T follicular helper cell (primary cell): ENCODE data around the gene GPR25.

Source experiments
- DNase-seq: peaks from one replicate; pipeline ENCODE4 v3.0.0-alpha.2; 2020; ENCODE audit warnings: low read depth

GPR25 gene

GRCh38 chr1:200894712-200895442 lies 22.1 kb downstream of the GPR25 start, which contains the start of gene INAVA:
TSS of gene INAVA (plus strand) at chr1:200894900. CDS start at chr1:200898401, 3,501 bp downstream.
- no peak for DNase-seq

GRCh38 chr1:200895443-200895789 lies 22.6 kb downstream of the GPR25 start:
- DNase-seq, result no peak

- DNase-seq, result no peak
These were observed 23.2 kb downstream of the GPR25 start for GRCh38 chr1:200895801-200896530.

GRCh38 chr1:200896531-200897196 lies 23.9 kb downstream of the GPR25 start:
- no peak for DNase-seq

- DNase-seq, result no peak
These were observed 24.5 kb downstream of the GPR25 start for GRCh38 chr1:200897259-200897658.

- DNase-seq, result no peak
These were observed 26.2 kb downstream of the GPR25 start for GRCh38 chr1:200899015-200899386.

- no peak for DNase-seq
These were observed 26.7 kb downstream of the GPR25 start for GRCh38 chr1:200899451-200899915.

- no peak for DNase-seq
These were observed 27.4 kb downstream of the GPR25 start for GRCh38 chr1:200899954-200900867.

- DNase-seq, result no peak
These were observed 28.1 kb downstream of the GPR25 start for GRCh38 chr1:200900877-200901276.

GRCh38 chr1:200901350-200901749 lies 28.6 kb downstream of the GPR25 start:
- no peak for DNase-seq

GRCh38 chr1:200901796-200902444 lies 29.1 kb downstream of the GPR25 start:
- DNase-seq, result no peak

- DNase-seq, result no peak
These were observed 31.0 kb downstream of the GPR25 start for GRCh38 chr1:200903793-200904192.

GRCh38 chr1:200904772-200905171 lies 32.0 kb downstream of the GPR25 start:
- no peak for DNase-seq

- no peak for DNase-seq
These were observed 32.8 kb downstream of the GPR25 start for GRCh38 chr1:200905411-200906052.

GRCh38 chr1:200906491-200906890 lies 33.7 kb downstream of the GPR25 start:
- no peak for DNase-seq

- no peak for DNase-seq
These were observed 34.9 kb downstream of the GPR25 start for GRCh38 chr1:200907611-200908097.

- DNase-seq, result no peak
These were observed 35.5 kb downstream of the GPR25 start for GRCh38 chr1:200908191-200908868.

- DNase-seq, result no peak
These were observed 36.3 kb downstream of the GPR25 start for GRCh38 chr1:200909071-200909470.

GRCh38 chr1:200909757-200910239 lies 37.0 kb downstream of the GPR25 start:
- DNase-seq, result no peak

- DNase-seq, result no peak
These were observed 38.6 kb downstream of the GPR25 start for GRCh38 chr1:200911361-200911760.
